HG03575 (cell line): ENCODE results near the gene TMOD4.
"Not testable (repeated sequence)": the region's sequence is repeated elsewhere in the genome, so short reads cannot be mapped to it uniquely, and the experiment has no call there.

Source experiments
- ATAC-seq: cut with Tn5 transposase; IDR thresholded peaks from one replicate; pipeline ENCODE4 v1.9.1; 2021; ENCODE audit not compliant: unreplicated experiment, insufficient number of reproducible peaks, low FRiP score; ENCODE audit errors: extremely low read depth

TMOD4 gene

DNA sequence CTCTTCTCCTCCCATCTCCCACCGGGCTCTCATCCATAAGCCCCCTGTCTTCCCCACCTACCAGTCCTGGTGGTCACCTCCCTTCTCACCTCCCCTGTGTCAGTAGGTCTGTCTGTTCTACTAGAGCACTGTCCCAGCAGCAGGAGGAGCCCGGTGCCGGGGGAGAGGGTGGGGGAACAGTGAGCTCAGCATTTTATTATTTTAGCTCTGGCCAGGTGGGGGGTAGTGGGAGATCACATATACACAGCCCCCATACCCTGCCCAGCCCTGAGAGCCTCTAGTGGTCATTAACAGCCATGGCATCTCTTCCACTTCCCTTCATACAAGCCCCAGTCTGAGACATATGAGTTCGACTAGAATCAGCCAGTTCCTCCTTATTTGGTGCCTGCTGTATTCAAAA is at the start of gene TMOD4:
TSS of gene TMOD4 (minus strand) at position 119 of the 400 bp plus-strand sequence. CDS start 1,106 bp downstream, outside the sequence.
- no peak for ATAC-seq

DNA sequence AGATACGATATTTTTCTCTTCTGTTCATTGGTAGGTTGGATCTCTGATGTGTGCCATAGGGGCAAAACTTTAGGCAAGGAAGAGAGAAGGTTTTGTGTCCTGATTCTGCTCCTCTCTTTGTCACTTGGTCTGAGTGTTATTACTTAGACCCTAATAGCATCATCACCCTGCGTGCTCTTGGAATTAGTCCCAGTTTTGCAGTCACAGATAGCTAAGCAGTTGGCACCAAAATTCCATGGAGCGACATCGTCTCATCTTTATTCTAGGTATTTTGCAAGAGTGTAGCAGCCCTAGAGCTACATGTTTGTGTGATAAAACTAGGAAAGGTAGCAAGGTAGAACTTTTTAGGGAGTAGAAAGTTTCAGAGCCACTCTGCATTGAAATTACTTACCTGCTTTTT is 46.3 kb upstream of the TMOD4 start:
- no peak for ATAC-seq

DNA sequence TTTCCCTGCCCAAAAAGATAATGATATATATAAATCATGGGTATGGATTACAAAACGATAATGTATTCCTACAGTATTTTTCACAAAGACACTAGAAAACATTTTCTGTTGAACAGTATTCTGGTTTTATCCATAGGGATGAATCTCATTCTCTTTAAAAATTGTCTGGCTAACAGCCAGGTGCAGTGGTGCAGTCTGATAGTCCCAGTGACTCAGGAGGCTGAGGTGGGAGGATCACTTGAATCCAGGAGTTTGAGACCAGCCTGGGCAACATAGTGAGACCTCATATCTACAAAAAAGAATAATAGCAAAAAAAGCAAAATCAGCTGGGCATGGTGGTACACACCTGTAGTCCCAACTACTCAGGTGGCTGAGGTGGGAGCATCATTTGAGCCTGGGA is 45.8 kb upstream of the TMOD4 start:
- ATAC-seq, result no peak

DNA sequence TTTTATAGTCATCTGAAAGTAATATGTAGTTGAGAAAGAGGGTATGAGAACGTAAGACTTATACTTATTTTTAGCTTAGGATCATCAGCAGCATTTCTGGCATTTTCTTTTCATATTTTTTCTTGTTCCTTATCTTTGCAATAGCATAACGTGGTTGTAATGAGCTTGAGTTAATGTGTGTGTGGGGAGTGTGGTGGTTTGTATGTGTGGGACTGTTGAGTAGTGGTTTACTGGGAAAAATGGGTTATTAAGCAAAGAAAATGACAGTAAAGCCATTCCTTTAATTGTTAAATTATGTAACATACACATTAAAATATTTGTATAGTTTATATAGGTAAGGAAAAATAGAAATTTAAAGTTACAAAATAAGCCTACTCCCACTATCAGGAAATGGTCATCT is 37.8 kb upstream of the TMOD4 start:
- no peak for ATAC-seq

DNA sequence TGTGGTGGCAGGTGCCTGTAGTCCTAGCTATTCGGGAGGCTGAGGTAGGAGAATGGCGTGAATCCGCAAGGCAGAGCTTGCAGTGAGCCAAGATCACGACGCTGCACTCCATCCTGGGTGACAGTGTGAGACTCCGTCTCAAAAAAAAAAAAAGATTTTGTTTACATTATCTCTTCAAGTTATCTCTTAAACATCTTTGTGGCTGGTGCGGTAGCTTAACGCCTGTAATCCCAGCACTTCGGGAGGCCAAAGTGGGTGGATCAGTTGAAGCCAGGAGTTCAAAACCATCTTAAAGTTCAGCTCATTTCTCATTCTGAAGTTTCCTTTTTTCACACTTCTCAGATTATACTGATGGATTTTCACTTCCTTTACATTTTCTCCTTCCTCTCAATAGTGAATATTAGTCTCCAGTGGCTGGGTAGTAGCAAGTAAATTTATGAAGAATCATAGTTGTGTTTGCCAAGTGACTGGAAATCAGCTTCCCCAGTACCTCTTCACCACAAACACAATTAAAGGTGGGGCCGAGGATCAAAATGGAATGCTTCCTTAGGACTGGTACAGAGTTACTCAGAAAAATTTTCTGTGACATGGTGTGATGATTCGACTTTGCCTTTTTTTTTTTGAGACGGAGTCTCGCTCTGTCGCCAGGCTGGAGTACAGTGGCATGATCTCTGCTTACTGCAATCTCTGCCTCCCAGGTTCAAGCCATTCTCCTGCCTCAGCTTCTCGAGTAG is 36.4 kb upstream of the TMOD4 start:
- no peak for ATAC-seq

DNA sequence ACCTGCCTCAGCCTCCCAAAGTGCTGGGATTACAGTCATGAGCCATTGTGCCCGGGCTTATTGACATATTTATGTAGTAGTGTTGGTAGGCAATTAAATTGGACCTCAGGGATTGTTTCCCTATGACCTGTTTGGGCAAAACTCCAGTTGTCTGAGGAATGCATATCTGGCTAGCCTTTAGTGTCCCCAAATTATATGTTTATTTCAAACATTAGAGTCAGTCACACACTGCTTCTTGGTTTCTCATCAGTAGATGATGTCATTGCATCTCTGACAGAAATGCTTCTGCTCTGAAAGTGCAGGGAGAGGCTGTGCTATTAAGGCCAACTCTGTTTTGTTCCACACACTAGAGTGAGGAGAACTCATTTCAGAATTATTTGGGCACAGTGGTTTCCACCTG is 35.0 kb upstream of the TMOD4 start:
- no peak for ATAC-seq

DNA sequence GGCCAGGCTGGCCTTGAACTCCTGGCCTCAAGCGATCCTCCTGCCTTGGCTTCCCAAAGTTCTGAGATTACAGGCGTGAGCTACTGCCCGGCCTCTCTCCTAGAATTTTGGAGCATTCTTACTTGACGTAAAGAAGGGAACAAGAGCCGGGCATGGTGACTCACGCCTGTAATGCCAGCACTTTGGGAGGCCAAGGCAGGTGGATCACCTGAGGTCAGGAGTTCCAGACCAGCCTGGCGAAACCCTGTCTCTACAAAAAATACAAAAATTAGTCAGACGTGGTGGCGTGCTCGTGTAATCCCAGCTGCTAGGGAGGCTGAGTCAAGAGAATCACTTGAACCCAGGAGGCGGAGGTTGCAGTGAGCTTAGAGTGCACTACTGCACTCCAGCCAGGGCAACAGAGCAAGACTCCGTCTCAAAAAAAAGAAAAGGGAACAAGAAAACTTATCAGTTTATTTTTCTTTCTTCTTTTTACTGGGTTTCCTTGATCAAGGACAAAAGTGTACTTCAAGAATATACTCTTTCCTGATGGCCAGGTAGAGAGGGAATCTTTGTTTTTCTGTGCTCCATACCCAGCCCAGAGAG is 29.7 kb upstream of the TMOD4 start:
- not testable (repeated sequence) for ATAC-seq

DNA sequence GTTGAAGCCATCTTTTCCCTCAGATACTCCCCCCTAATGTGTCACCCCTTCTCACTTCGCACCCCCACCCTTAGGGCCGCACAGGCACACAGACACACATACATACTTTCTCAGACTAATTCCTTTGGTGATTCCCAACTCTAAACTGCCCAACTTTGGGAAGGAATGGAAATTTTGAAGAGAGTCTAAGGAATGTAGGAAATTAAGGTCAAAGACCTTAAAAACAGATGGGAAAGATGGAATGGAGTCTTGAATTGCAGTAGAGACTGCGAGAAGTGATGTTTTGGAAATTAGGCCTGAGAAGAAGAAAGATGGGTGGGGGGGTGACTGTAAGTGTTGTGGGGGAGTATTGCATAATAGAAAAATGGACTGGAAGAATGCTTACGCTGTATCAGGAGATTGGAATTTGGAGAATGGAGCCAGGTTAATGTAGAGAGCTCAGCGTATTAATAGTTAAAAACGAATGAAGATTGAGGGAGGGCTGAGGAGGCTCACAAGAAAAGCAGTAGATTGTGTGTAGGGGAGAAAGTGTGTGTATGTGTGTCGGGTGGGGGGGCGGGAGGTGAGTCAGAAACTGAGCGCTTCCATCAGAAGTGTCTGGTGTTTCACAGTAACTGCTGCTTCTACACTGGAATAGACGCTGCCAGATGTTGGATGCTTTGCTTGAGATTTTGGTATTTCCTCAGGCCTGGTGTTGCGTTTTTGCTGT is 24.2 kb upstream of the TMOD4 start:
- ATAC-seq, result no peak

DNA sequence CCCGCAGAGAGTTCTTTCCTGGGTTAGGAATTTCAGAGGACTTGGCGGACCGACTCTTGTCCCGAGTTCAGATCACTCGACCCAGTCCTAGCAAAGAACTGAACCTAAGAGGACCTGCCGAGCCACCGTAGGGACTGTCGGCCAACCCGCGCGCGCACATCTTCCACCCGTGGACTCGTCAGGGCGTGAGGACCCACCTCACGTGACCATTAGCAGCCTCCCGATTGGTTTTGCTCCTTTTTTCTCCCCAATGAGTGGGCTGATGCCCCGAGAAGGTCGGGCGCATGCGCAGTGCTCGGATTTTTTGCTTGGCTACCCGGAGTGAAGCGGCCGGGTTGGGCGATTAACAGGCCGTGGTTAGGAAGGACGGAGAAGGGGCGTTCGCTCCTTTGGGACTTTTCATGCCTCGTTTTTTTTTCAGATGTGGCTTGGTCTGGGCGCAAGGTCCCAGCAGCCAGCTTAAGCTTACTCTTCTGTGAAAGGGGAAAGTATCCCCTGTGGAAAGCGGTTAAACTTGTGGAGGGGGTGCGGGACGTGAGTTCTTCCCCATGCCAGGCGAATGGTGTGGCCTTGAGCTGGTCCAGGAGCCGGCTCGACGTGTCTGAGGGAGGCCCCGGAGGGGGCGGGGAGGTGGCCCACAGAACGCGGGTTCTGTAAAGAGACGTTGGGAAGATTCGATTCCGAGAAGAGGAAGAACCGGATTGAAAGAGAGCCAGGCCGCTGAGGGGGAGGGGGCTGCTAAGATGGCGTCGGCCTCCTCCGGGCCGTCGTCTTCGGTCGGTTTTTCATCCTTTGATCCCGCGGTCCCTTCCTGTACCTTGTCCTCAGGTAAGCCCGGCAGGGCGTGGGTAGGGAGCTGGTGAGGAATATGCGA is 22.7 kb upstream of the TMOD4 start, which contains the start of gene PIP5K1A:
TSS of gene PIP5K1A (plus strand) at position 299 of the 874 bp plus-strand sequence. CDS start at position 744, 445 bp downstream.
- no peak for ATAC-seq

DNA sequence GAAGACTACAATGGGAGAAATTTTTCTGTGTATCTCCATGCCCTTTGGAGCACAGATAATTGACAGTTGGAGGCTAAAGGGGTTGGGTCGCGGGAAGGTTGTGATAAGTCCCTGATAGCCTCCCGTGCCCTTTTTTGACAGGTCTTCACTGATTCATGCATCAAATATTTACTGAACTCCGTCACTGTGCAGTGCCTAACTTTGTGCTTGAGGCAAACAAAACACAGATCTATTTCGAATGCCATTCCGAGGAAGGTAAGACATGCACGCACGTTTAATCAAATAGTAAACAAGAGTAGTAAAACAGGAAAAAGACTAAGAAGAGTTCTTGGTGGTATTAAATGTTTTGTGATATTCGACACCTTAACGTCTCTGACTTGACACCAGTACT is 22.1 kb upstream of the TMOD4 start:
- ATAC-seq, result no peak

DNA sequence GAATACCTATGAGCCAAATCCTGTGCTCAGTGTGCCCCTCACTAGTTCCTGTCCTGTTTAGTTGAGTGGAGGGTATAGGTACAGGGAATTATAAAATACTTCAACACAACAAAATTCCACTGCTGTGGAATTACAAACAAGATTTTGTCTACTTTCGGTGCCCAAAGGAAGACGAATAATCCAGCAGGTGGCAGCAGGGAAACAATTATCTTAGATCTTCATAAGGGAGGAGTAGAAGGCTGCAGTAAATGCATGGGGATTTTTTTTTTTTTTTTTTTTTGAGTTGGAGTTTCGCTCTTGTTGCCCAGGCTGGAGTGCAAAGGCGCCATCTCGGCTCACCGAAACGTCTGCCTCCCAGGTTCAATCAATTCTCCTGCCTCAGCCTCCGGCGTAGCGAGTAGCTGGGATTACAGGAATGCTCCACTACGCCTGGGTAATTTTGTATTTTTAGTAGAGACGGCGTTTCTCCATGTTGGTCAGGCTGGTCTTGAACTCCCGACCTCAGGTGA is 20.6 kb upstream of the TMOD4 start:
- no peak for ATAC-seq

DNA sequence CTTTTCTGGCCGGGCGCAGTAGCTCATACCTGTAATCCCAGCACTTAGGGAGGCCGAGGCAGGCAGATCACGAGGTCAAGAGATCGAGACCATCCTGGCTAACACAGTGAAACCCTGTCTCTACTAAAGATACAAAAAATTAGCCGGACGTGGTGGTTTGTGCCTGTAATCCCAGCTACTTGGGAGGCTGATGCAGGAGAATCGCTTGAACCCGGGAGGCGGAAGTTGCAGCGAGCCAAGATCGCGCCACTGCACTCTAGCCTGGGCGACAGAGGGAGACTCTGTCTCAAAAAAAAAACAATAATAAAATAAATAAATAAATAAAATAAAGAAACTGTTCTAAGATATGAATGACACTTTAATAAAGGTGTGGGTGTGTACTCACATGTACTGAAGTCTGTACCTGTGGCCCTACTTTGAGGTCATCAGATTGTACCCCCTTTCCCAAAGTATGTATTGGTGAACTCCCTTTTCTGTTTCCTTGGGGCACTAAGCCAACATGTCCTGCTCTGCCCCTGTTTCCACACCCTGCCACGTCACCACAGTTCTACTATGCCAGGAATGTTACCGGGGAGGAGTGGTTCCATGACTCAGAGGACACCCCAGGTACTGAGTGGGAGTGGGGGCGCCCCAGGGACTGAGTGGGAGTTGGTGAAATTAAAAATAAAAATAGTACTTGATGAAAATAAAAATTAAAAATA is 19.3 kb upstream of the TMOD4 start:
- not testable (repeated sequence) for ATAC-seq

DNA sequence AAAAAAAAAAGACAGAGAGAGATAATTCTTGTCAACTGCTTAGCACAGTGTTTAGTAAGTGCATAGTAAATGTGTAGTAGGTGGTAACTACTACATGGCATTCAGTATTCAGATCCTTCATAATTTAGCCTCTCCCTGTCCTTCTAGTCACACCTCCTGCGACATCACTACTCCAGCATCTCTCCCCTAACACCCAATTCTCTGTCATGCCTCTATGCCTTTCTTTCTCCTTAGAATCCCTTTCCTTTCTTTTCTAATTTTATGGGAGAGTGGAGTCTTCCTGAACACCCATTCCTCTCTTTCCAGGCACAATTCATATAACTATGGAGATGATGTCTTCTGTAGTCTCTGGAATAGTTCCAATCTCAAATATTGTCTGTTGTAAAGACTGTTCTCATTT is 18.1 kb upstream of the TMOD4 start:
- no peak for ATAC-seq

DNA sequence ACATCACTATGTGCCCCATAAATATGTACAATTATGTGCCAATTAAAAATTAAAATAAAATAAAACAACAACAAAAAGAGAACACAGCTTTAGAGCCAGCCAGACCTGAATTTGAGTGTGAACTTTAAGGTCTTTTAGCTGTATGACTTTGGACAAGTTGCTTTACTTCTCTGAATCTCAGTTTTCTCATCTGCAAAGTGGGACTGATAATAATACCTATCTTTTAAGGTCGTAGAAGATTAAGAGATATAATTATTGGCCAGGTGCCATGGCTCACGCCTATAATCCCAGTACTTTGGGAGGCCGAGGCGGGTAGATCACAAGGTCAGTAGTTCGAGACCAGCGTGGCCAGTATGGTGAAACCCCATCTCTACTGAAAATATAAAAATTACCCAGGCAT is 17.5 kb upstream of the TMOD4 start:
- no peak for ATAC-seq

DNA sequence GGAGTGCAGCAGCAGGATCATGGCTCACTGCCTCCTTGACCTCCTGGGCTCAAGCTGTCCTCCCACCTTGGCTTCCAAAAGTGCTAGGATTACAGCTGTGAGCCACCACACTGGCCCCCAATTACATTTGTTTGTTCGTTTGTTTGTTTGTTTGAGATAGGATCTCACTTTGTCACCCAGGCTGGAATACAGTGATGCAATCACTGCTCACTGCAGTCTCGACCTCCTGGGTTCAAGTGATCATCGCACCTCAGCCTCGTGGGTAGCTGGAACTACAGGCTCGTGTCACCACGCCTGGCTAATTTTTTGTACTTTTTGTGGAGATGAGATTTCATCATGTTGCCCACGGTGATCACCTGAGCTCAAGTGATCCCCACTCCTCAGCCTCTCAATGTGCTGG is 16.3 kb upstream of the TMOD4 start:
- ATAC-seq, result no peak

DNA sequence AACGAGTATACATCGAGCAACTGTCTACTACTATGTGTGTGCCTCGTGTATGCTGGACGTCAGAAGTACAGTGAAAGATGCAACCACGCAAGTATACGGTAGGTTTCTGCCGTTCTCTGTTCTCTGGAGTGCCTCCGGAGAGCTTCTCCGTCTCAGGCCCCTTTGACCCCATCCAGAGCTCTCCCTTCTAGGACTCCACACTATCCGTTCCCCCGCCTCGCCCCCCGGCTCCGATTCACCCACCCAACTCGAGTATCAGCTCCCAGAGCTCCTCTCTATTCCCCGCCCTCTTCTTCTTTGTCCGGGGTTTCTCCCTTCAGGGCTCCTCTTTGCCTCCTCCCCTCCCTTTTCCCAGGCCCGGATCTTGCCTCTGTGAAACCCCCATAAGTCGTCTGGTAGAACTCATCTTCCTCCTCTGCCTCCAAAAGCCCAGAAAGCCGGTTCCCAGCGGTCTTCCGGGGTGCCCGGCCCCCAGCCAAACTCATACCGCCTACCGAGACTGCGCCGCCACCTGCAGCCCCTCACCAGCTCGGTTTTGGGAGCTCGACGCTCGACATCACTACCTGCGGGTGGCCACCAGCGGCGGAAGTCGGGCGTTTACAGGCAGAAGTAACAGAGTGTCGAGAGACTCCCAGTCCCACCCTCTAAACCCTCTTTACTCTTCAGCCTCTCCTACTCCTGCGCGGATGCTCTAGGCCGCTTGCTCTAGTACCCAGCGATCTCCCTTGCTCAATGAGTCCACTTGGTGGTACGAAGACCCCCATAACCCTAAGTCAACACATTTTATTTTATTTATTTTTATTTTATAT is 14.1 kb upstream of the TMOD4 start, which contains the start of gene VPS72:
TSS of gene VPS72 (minus strand) at position 561 of the 809 bp plus-strand sequence. CDS start at position 485, 76 bp downstream.
- ATAC-seq, result no peak

DNA sequence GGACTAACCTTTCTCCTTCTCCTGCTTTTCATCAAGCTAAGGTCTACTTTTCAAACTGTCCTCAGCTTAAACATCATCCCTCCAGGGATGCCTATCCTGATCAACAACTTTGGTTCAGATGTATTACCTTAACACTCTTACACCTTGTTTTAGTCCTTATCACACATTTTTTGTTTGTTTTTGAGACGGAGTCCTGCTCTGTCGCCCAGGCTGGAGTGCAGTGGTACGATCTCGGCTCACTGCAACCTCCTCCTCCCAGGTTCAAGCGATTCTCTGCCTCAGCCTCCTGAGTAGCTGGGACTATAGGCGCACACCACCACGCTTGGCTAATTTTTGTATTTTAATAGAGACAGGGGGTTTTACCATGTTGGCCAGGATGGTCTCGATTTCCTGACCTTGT is 12.9 kb upstream of the TMOD4 start:
- ATAC-seq, result not testable (repeated sequence)

DNA sequence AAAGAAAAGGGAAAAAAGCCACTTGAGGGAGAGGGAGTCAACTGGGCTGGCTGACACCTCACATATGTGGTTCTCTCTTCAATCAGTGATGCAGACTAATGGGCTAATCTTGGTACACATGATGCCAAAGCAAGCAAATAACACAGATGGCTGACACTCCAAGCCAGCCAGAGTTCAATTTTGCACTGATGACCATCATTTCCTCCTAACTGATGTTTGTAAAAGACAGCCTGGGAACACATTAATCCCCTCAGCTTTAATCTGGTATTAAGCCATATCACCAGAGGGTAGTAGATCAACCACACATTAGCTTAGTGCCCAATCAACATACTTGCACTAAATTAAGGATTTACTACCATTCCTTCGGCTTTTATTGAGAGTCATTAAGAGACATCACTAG is 11.4 kb upstream of the TMOD4 start:
- no peak for ATAC-seq
